Sigmoid colon (tissue), 7 donors: Measurements from ENCODE around the gene ATXN1L. TPM values are rescaled to one million over a fixed set of nuclear protein-coding genes. Genes with fewer than 3 reads are reported as not detected.

Experiments used
- DNase-seq: peaks from one replicate; pipeline ENCODE4 v3.0.0-alpha.2; 2019
- H3K27ac ChIP-seq, 4 donors: fragments of 200-600 bp; sonication (generic); one replicate each; pipeline ENCODE4 v1.5.1; 2016 to 2019; ENCODE audit warnings: mild to moderate bottlenecking in 1 of 4
- H3K27me3 ChIP-seq, 3 donors: fragments of 200-600 bp; sonication (generic); one replicate each; pipeline ENCODE4 v1.5.1; 2019; ENCODE audit warnings: mild to moderate bottlenecking in 1 of 3
- H3K36me3 ChIP-seq, 4 donors: fragments of 200-600 bp; sonication (generic); one replicate each; pipeline ENCODE4 v1.5.1; 2016 to 2019
- H3K4me1 ChIP-seq, 4 donors: fragments of 200-600 bp; sonication (generic); one replicate each; pipeline ENCODE4 v1.5.1; 2017 to 2019
- H3K4me3 ChIP-seq, 4 donors: fragments of 200-600 bp; sonication (generic); one replicate each; pipeline ENCODE4 v1.5.1; 2017 to 2019; ENCODE audit warnings: mild to moderate bottlenecking in 2 of 4, moderate library complexity in 1 of 4
- H3K9me3 ChIP-seq, 4 donors: fragments of 200-600 bp in 3 of 4; sonication (generic) in 3 of 4; one replicate each; pipeline versions ENCODE4 v1.5.1 to v1.6.1; 2013 to 2019
- CTCF ChIP-seq, 4 experiments: fragments of 450-650 bp in 3 of 4; fragments of 200-600 bp in 1 of 4; IDR thresholded peaks; one replicate each; pipeline ENCODE4 v1.5.1; 2016 to 2019; ENCODE audit warnings: antibody characterized with exemption in 4 of 4, mild to moderate bottlenecking in 3 of 4, moderate library complexity in 2 of 4
- EP300 ChIP-seq, 4 donors: sonication (generic); formaldehyde crosslinking; IDR thresholded peaks; one replicate each; pipeline ENCODE4 v1.6.1; 2017; ENCODE audit warnings: antibody characterized with exemption in 4 of 4
- POLR2A ChIP-seq, 2 donors: fragments of 450-650 bp; IDR thresholded peaks; one replicate each; pipeline ENCODE4 v1.6.1; 2016; ENCODE audit warnings: antibody characterized with exemption in 2 of 2, mild to moderate bottlenecking in 2 of 2, moderate library complexity in 2 of 2
- POLR2AphosphoS5 ChIP-seq, 4 donors: sonication (generic); formaldehyde crosslinking; IDR thresholded peaks; one replicate each; pipeline ENCODE4 v1.6.1; 2017; ENCODE audit warnings: antibody characterized with exemption in 4 of 4
- WGBS, 2 donors: extraction: QIAGEN DNeasy Blood & Tissue Kit; methylation state at CpG; one replicate each; pipeline ENCODE4 v1.1.7; 2013; 5-methylcytosine and 5-hydroxymethylcytosine counted together
- intact Hi-C: fragments of 100-400 bp; cut with DNase I; formaldehyde crosslinking; loops from one replicate; pipeline ENCODE4 v1.15.1; 2023
- polyA plus RNA-seq, 3 donors: library from polyadenylated mRNA; stranded (reverse); fragments of 200-250 nt; gene quantifications; one replicate each; pipeline ENCODE4 v1.2.3, GENCODE V29; 2013
- total RNA-seq, 4 donors: library from RNA; depleted of rRNA; stranded (reverse); fragments of >200 nt; gene quantifications; one replicate each; pipeline ENCODE4 v1.1.0, GENCODE V29; 2016
- donor health status: healthy with polysubstance abuse.
- donor health status: Bipolar disorder and iron deficiency.
- donor health status: healthy.

The ATXN1L gene
- total RNA-seq (10 to 100 TPM; 22.8 to 25.0 (median 24.4) TPM), polyA plus RNA-seq (10 to 100 TPM in 1 of 3 donors, 1 to 10 TPM in 2; 6.6 to 13.8 (median 8.1) TPM)

- H3K4me1 ChIP-seq = peaks cover 0 to 22% (median 15%) of the 10 kb centered on the region in 4 donors
- H3K27me3 ChIP-seq = no peaks in the 10 kb centered on the region
- intact Hi-C loops = loop anchor here (2.0 to 5.0 kb wide), 2 partner anchors 36 to 37 kb away; partner anchors contain the start of genes AP1G1 and ZNF821
- peak within 1 kb of the TSS; percentile 81 to 94 (median 92) for H3K4me3 ChIP-seq
- peak; percentile 96 for DNase-seq
- H3K36me3 ChIP-seq = peaks cover 10 to 32% (median 24%) of the 10 kb centered on the region in 4 donors
- peak within 1 kb of the TSS; percentile 83 to 91 (median 88) for H3K27ac ChIP-seq
- WGBS, 2 donors = 0 to 1% methylated on average over 62 of the region's 62 CpGs
- no peaks in the 10 kb centered on the region for H3K9me3 ChIP-seq
- TF ChIP-seq POLR2A (IDR thresholded peaks at IDR 0.05) (peak; percentile 73 to 80), CTCF (IDR thresholded peaks at IDR 0.05) (no peak), EP300 (IDR thresholded peaks at IDR 0.05) (peak in 1 of 4 donors; percentile 70), POLR2AphosphoS5 (IDR thresholded peaks at IDR 0.05) (peak; percentile 89 to 96 (median 96))
Measured at GRCh38 chr16:71845639-71846430, at the start of gene ATXN1L. ATXN1L (plus strand) TSS chr16:71845976; CDS start chr16:71849741, 3,765 bp downstream.

GRCh38 chr16:71796501-71797097 is 49.2 kb upstream of the ATXN1L start:
- intact Hi-C loops = loop anchor here (10.0 kb wide), 1 partner anchor 168 kb away; no protein-coding TSS in a partner anchor
- WGBS, 2 donors = 85 to 95% methylated on average over 2 of the region's 2 CpGs

GRCh38 chr16:71803305-71803690 is 42.5 kb upstream of the ATXN1L start:
- intact Hi-C loops = no loop called here
- H3K27ac ChIP-seq = no peak overlapping the region
- peaks cover 0 to 33% (median 25%) of the 10 kb centered on the region in 4 donors for H3K4me1 ChIP-seq
- WGBS, 2 donors = 92% methylated on average over 1 of the region's 1 CpG
- H3K36me3 ChIP-seq = peaks cover 0 to 44% (median 0%) of the 10 kb centered on the region in 4 donors
- H3K27me3 ChIP-seq = no peaks in the 10 kb centered on the region
- TF ChIP-seq EP300 (IDR thresholded peaks at IDR 0.05) = no peak
- no peak for TF ChIP-seq POLR2AphosphoS5 (IDR thresholded peaks at IDR 0.05)
- no peak for TF ChIP-seq POLR2A (IDR thresholded peaks at IDR 0.05)
- no peak for TF ChIP-seq CTCF (IDR thresholded peaks at IDR 0.05)
- H3K9me3 ChIP-seq = no peaks in the 10 kb centered on the region
- no peak overlapping the region for H3K4me3 ChIP-seq
- no peak for DNase-seq

More at GRCh38 chr16:71796501-71797097, 49.2 kb upstream of the ATXN1L start:
- DNase-seq = no peak
- H3K9me3 ChIP-seq = no peaks in the 10 kb centered on the region
- H3K27me3 ChIP-seq = no peaks in the 10 kb centered on the region
- peaks cover 0 to 31% (median 0%) of the 10 kb centered on the region in 4 donors for H3K36me3 ChIP-seq
- TF ChIP-seq POLR2A (IDR thresholded peaks at IDR 0.05) (no peak), CTCF (IDR thresholded peaks at IDR 0.05) (no peak), EP300 (IDR thresholded peaks at IDR 0.05) (no peak), POLR2AphosphoS5 (IDR thresholded peaks at IDR 0.05) (no peak)
- peaks cover 0 to 45% (median 23%) of the 10 kb centered on the region in 4 donors for H3K4me1 ChIP-seq
- peak overlapping the region in 2 of 4 donors; percentile 8 to 18 for H3K27ac ChIP-seq
- H3K4me3 ChIP-seq = no peak overlapping the region

GRCh38 chr16:71807905-71808592 is 37.7 kb upstream of the ATXN1L start:
- peak; percentile 69 for DNase-seq
- TF ChIP-seq POLR2A (IDR thresholded peaks at IDR 0.05) = no peak
- no peak for TF ChIP-seq EP300 (IDR thresholded peaks at IDR 0.05)
- TF ChIP-seq CTCF (IDR thresholded peaks at IDR 0.05) = no peak
- no peak for TF ChIP-seq POLR2AphosphoS5 (IDR thresholded peaks at IDR 0.05)
- no peaks in the 10 kb centered on the region for H3K27me3 ChIP-seq
- intact Hi-C loops = loop anchor here (2.0 to 5.0 kb wide), 4 partner anchors 37 to 87 kb away; partner anchors contain the start of genes ATXN1L, IST1, PHLPP2 and ZNF821
- peaks cover 0 to 15% (median 0%) of the 10 kb centered on the region in 4 donors for H3K36me3 ChIP-seq
- H3K4me3 ChIP-seq = peak overlapping the region; percentile 77 to 98 (median 79)
- H3K4me1 ChIP-seq = peaks cover 0 to 38% (median 31%) of the 10 kb centered on the region in 4 donors
- WGBS, 2 donors = 0% methylated on average over 44 of the region's 44 CpGs
- peak overlapping the region; percentile 94 to 99 (median 97) for H3K27ac ChIP-seq
- H3K9me3 ChIP-seq = no peaks in the 10 kb centered on the region
